OCI-LY7 (cell line): ENCODE results near the gene DMRT1.

ENCODE experiments used
- EZH2phosphoT487 ChIP-seq: fragments of 200-600 bp; sonication (generic); IDR thresholded peaks from 2 replicates; pipeline ENCODE4 v1.6.1; 2018; ENCODE audit warnings: low read depth, borderline replicate concordance, mild to moderate bottlenecking, mixed run types, antibody characterized with exemption, low read length, moderate library complexity, mixed read lengths
- TF ChIP-seq, protein P1 (sequence below): fragments of 200-600 bp; sonication (generic); conservative IDR thresholded peaks from 2 replicates; pipeline ENCODE4 v1.5.1; 2014; ENCODE audit warnings: mild to moderate bottlenecking, antibody characterized with exemption, low read length, moderate library complexity, mixed read lengths

DNA sequence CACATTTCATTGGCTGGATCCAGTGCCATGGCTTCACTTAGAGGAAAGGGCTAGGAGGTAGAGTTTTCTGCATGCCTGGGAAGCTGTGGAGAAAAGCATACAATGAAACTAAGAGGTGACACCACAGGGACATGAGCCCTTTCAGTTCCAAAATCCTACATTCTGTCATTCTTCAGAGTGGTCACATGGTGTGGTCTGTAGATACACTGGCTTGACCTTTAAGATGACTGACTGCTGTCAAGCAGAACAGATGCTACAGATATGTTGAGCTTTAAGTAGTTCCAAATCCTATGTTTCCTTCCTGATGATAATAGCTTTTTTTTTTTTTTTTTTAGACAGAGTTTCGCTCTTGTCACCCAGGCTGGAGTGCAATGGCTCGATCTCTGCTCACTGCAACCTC lies 161.2 kb downstream of the DMRT1 start:
- TF ChIP-seq, protein P1, sequence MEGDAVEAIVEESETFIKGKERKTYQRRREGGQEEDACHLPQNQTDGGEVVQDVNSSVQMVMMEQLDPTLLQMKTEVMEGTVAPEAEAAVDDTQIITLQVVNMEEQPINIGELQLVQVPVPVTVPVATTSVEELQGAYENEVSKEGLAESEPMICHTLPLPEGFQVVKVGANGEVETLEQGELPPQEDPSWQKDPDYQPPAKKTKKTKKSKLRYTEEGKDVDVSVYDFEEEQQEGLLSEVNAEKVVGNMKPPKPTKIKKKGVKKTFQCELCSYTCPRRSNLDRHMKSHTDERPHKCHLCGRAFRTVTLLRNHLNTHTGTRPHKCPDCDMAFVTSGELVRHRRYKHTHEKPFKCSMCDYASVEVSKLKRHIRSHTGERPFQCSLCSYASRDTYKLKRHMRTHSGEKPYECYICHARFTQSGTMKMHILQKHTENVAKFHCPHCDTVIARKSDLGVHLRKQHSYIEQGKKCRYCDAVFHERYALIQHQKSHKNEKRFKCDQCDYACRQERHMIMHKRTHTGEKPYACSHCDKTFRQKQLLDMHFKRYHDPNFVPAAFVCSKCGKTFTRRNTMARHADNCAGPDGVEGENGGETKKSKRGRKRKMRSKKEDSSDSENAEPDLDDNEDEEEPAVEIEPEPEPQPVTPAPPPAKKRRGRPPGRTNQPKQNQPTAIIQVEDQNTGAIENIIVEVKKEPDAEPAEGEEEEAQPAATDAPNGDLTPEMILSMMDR, result no peak
- no peak for TF ChIP-seq EZH2phosphoT487
